Gastrocnemius medialis (tissue), 4 donors: ENCODE results near the gene XPO5.

ENCODE experiments used
- POLR2A ChIP-seq, 2 donors: fragments of 450-650 bp; IDR thresholded peaks; one replicate each; pipeline ENCODE4 v1.6.1; 2017; ENCODE audit warnings: antibody characterized with exemption in 2 of 2, mild to moderate bottlenecking in 2 of 2, moderate library complexity in 2 of 2
- TF ChIP-seq, protein P1 (sequence below), 5 experiments: fragments of 450-650 bp in 3 of 5; fragments of 200-600 bp in 2 of 5; sonication (generic) in 2 of 5; IDR thresholded peaks in 4 of 5; conservative IDR thresholded peaks in 1 of 5; 1 replicate in 4 of 5; 2 replicates in 1 of 5; pipeline ENCODE4 v1.5.1; 2016 to 2019; ENCODE audit warnings: antibody characterized with exemption in 5 of 5, mild to moderate bottlenecking in 3 of 5, moderate library complexity in 3 of 5

DNA sequence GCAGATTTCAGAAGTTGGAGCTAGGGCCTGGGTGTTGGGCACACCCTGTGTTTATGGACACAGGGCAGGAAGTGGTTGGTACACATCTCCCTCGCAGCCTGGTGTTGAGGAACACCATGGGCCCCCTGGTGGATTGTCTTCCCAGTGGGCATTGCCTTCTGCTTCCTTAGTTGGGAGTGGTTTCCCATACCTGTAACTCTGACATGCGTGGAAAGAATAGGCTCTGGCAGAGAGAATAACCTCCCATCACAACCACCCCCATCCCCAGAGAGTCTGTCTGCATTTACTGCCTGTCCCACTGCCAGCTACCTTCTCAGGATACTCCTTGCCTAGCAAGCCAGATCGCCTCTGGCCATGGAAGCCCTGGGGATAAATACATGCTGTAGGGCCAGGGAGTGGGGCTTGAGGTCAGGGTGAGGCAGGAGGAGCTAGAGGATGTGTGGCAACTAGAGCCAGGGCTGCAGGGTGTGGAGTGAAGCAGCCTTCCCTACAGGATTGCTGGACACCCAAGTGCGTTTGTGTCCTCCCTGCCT, 80.4 kb downstream of the XPO5 start:
- TF ChIP-seq, protein P1, sequence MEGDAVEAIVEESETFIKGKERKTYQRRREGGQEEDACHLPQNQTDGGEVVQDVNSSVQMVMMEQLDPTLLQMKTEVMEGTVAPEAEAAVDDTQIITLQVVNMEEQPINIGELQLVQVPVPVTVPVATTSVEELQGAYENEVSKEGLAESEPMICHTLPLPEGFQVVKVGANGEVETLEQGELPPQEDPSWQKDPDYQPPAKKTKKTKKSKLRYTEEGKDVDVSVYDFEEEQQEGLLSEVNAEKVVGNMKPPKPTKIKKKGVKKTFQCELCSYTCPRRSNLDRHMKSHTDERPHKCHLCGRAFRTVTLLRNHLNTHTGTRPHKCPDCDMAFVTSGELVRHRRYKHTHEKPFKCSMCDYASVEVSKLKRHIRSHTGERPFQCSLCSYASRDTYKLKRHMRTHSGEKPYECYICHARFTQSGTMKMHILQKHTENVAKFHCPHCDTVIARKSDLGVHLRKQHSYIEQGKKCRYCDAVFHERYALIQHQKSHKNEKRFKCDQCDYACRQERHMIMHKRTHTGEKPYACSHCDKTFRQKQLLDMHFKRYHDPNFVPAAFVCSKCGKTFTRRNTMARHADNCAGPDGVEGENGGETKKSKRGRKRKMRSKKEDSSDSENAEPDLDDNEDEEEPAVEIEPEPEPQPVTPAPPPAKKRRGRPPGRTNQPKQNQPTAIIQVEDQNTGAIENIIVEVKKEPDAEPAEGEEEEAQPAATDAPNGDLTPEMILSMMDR (IDR thresholded peaks at IDR 0.05 in 4 of 5, conservative IDR thresholded peaks at IDR 0.05 in 1 of 5), result no peak
- no peak for TF ChIP-seq POLR2A (IDR thresholded peaks at IDR 0.05)
